A673 (cell line): ENCODE results near the gene COL11A2. TPM values are rescaled to one million over a fixed set of nuclear protein-coding genes. Genes with fewer than 3 reads are reported as not detected.

Source experiments
- BruUV-seq: library from RNA; stranded (reverse); fragments of 400-500 nt; replicated peaks from 2 replicates; lab custom pipeline; 2021; lab: Mats Ljungman, UMichigan
- CTCF ChIA-PET: fragments of 300-600 bp; sonication (Branson Sonifier 250); formaldehyde crosslinking; loops from one replicate; lab custom pipeline; 2022; ENCODE audit warnings: antibody characterized with exemption; lab: Charles Lee
- POLR2A ChIA-PET: fragments of 300-600 bp; sonication (Branson Sonifier 250); formaldehyde crosslinking; loops from one replicate; lab custom pipeline; 2022; ENCODE audit warnings: antibody characterized with exemption; ENCODE audit not compliant: low non-redundant PET; lab: Charles Lee
- DNase-seq: peaks from one replicate; pipeline ENCODE4 v3.0.0-alpha.2; 2015; ENCODE audit warnings: low spot score
- H3K27ac ChIP-seq: fragments of 200-600 bp; sonication (generic); 2 replicates; pipeline ENCODE4 v1.5.1; 2016; ENCODE audit warnings: mixed run types, low read depth, mild to moderate bottlenecking, mixed read lengths, antibody characterized with exemption, low read length; ENCODE audit not compliant: poor library complexity, severe bottlenecking
- H3K27me3 ChIP-seq: fragments of 200-600 bp; sonication (generic); replicated peaks from 2 replicates; pipeline ENCODE4 v1.6.1; 2017; ENCODE audit warnings: mixed run types, low read depth, mild to moderate bottlenecking, mixed read lengths, antibody characterized with exemption, low read length; ENCODE audit not compliant: insufficient read depth, poor library complexity
- H3K36me3 ChIP-seq: fragments of 200-600 bp; sonication (generic); 2 replicates; pipeline ENCODE4 v1.6.1; 2016; ENCODE audit warnings: mixed run types, mild to moderate bottlenecking, mixed read lengths, antibody characterized with exemption, low read length; ENCODE audit not compliant: insufficient read depth, poor library complexity, severe bottlenecking
- H3K4me1 ChIP-seq: fragments of 200-600 bp; sonication (generic); 2 replicates; pipeline ENCODE4 v1.6.1; 2017; ENCODE audit warnings: mixed run types, mild to moderate bottlenecking, mixed read lengths, antibody characterized with exemption, low read length; ENCODE audit not compliant: insufficient read depth, poor library complexity, severe bottlenecking
- H3K4me3 ChIP-seq: fragments of 200-600 bp; sonication (generic); 2 replicates; pipeline ENCODE4 v1.5.1; 2016; ENCODE audit warnings: low read depth, mixed run types, mild to moderate bottlenecking, mixed read lengths, low read length; ENCODE audit not compliant: poor library complexity, severe bottlenecking
- H3K9me3 ChIP-seq: fragments of 200-600 bp; sonication (generic); 2 replicates; pipeline ENCODE4 v1.6.1; 2016; ENCODE audit warnings: mixed run types, low read depth, mild to moderate bottlenecking, mixed read lengths, antibody characterized with exemption, low read length; ENCODE audit not compliant: poor library complexity, severe bottlenecking
- CTCF ChIP-seq: fragments of 300-800, 200-600 bp; sonication (generic); conservative IDR thresholded peaks from 2 replicates; pipeline ENCODE4 v1.5.1; 2017; ENCODE audit warnings: low read depth, mild to moderate bottlenecking, antibody characterized with exemption, low read length, moderate library complexity, mixed read lengths
- EZH2 ChIP-seq: fragments of 200-600 bp; sonication (generic); IDR thresholded peaks from 2 replicates; pipeline ENCODE4 v1.6.1; 2017; ENCODE audit warnings: borderline replicate concordance, low read depth, mild to moderate bottlenecking, mixed read lengths, antibody characterized with exemption, low read length; ENCODE audit not compliant: poor library complexity, severe bottlenecking
- intact Hi-C: fragments of 100-400 bp; cut with micrococcal nuclease; formaldehyde crosslinking; loops from one replicate; pipeline ENCODE4 v1.10.0; 2022; ENCODE audit not compliant: unreplicated experiment
- total RNA-seq: library from RNA; stranded (reverse); gene quantifications from 2 replicates; pipeline ENCODE4 v1.2.3, GENCODE V29; 2021

COL11A2 gene
- total RNA-seq, 1 experiment from 2014 or later, result 1.6 TPM

GRCh38 chr6:33217681-33218080 lies 25.4 kb upstream of the COL11A2 start:
- no peak for TF ChIP-seq CTCF
- no peak for TF ChIP-seq EZH2
- Histone ChIP-seq H3K27me3 (no peaks in the 10 kb centered on the region), H3K27ac (no peak overlapping the region), H3K4me1 (peaks cover 6% of the 10 kb centered on the region), H3K9me3 (no peaks in the 10 kb centered on the region), H3K36me3 (no peaks in the 10 kb centered on the region), H3K4me3 (no peak overlapping the region)
- DNase-seq, result no peak
- POLR2A ChIA-PET, result no interaction called here
- intact Hi-C loops, result no loop called here
- CTCF ChIA-PET, result no interaction called here
- no TSS peak for BruUV-seq

GRCh38 chr6:33217246-33217645 lies 25.0 kb upstream of the COL11A2 start:
- ChIA-PET POLR2A (no interaction called here), CTCF (no interaction called here)
- Histone ChIP-seq H3K4me3 (no peak overlapping the region), H3K27me3 (no peaks in the 10 kb centered on the region), H3K9me3 (no peaks in the 10 kb centered on the region), H3K27ac (no peak overlapping the region), H3K4me1 (peaks cover 9% of the 10 kb centered on the region), H3K36me3 (no peaks in the 10 kb centered on the region)
- TF ChIP-seq EZH2, result no peak
- no peak for TF ChIP-seq CTCF
- intact Hi-C loops, result no loop called here
- DNase-seq, result no peak
- no TSS peak for BruUV-seq

GRCh38 chr6:33216117-33216649 lies 23.9 kb upstream of the COL11A2 start:
- TF ChIP-seq EZH2 (no peak), CTCF (no peak)
- no peaks in the 10 kb centered on the region for H3K36me3 ChIP-seq
- H3K4me1 ChIP-seq, result peaks cover 9% of the 10 kb centered on the region
- no peaks in the 10 kb centered on the region for H3K9me3 ChIP-seq
- no peak for DNase-seq
- H3K27ac ChIP-seq, result no peak overlapping the region
- H3K4me3 ChIP-seq, result no peak overlapping the region
- BruUV-seq, result no TSS peak
- ChIA-PET POLR2A (no interaction called here), CTCF (no interaction called here)
- intact Hi-C loops, result no loop called here
- H3K27me3 ChIP-seq, result no peaks in the 10 kb centered on the region
